ENCODE measurements around the gene LRRC26. TPM values are rescaled to one million over a fixed set of nuclear protein-coding genes. Genes with fewer than 3 reads are reported as not detected.

The LRRC26 gene
- total RNA-seq, 1 experiment from 2014 or later = 2.4 TPM

GRCh38 chr9:137191245-137191644, 21.4 kb upstream of the LRRC26 start:
- no peaks in the 10 kb centered on the region for H3K9me3 ChIP-seq (ENCODE audit: control insufficient read depth in 1 of 2, insufficient read depth in 1 of 2, low read depth in 1 of 2, low read length in 2 of 2)
- H3K9ac ChIP-seq (ENCODE audit: low read length) = no peak overlapping the region
- H3K36me3 ChIP-seq (ENCODE audit: control insufficient read depth in 1 of 2, insufficient read depth in 2 of 2, low read length in 2 of 2) = peaks cover 0 to 17% of the 10 kb centered on the region in 2 experiments; a peak in 1 of 4 replicates
- RAD21 ChIA-PET (ENCODE audit: low non-redundant PET in 1 of 2, low total read pairs in 2 of 2, uncharacterized antibody in 2 of 2, unreplicated experiment in 2 of 2) = no interaction called here
- CTCF ChIA-PET = no interaction called here
- no peak for TF ChIP-seq POLR2AphosphoS5 (IDR thresholded peaks at IDR 0.05; ENCODE audit: low read depth, low read length)
- TF ChIP-seq JUND (IDR thresholded peaks at IDR 0.05) = no peak
- TF ChIP-seq YY1 (IDR thresholded peaks at IDR 0.05; ENCODE audit: extremely low read depth, insufficient replicate concordance, low read depth, low read length) = no peak
- no peak for TF ChIP-seq RAD21 (IDR thresholded peaks at IDR 0.05; ENCODE audit: low read depth)
- TF ChIP-seq EZH2phosphoT487 (IDR thresholded peaks at IDR 0.05; ENCODE audit: borderline replicate concordance) = no peak
- TF ChIP-seq ELF1 (IDR thresholded peaks at IDR 0.05; ENCODE audit: borderline replicate concordance, low read depth) = no peak
- TF ChIP-seq TCF7L2 (IDR thresholded peaks at IDR 0.05; ENCODE audit: borderline replicate concordance, extremely low read depth, insufficient read depth, insufficient read length) = no peak
- no peak for TF ChIP-seq REST (IDR thresholded peaks at IDR 0.05; ENCODE audit: low read depth)
- no peak for TF ChIP-seq CBX3 (IDR thresholded peaks at IDR 0.05; ENCODE audit: low read depth)
- no peak for TF ChIP-seq ZFX (IDR thresholded peaks at IDR 0.05)
- no peak for TF ChIP-seq MAX (IDR thresholded peaks at IDR 0.05)
- no peak for TF ChIP-seq POLR2A (IDR thresholded peaks at IDR 0.05; ENCODE audit: borderline replicate concordance, extremely low read depth, insufficient read depth, insufficient read length)
- no peak for TF ChIP-seq EGR1 (IDR thresholded peaks at IDR 0.05; ENCODE audit: low read depth)
- TF ChIP-seq ATF3 (IDR thresholded peaks at IDR 0.05) = no peak
- TF ChIP-seq SP1 (IDR thresholded peaks at IDR 0.05; ENCODE audit: low read depth) = no peak
- no peak overlapping the region for H3K4me3 ChIP-seq (replicated peaks in 1 of 2; ENCODE audit: low read depth in 1 of 2, low read length in 2 of 2)
- no peaks in the 10 kb centered on the region for H3K9me2 ChIP-seq (ENCODE audit: insufficient read depth)
- POLR2A ChIA-PET = no interaction called here
- DNase-seq (ENCODE audit: low read depth, low spot score) = no peak
- H4K20me1 ChIP-seq (ENCODE audit: insufficient read depth) = no peaks in the 10 kb centered on the region
- 0 out of 2 replicates have a peak overlapping the region, but pooled peaks have one; percentile 99 for H3K27ac ChIP-seq (ENCODE audit: low read depth, low read length)
- H3K4me1 ChIP-seq (ENCODE audit: control insufficient read depth in 1 of 2, insufficient read depth in 2 of 2, low read length in 2 of 2) = peaks cover 32 to 52% of the 10 kb centered on the region in 2 experiments
- no peaks in the 10 kb centered on the region for H3K27me3 ChIP-seq (ENCODE audit: insufficient read depth, low read length)
- intact Hi-C loops (cut with micrococcal nuclease) = no loop called here
- peaks cover 51% of the 10 kb centered on the region for H3K79me2 ChIP-seq (ENCODE audit: insufficient read depth, low read length)
- H2AFZ ChIP-seq (ENCODE audit: low read depth, low read length, poor library complexity, severe bottlenecking) = no peak overlapping the region
- ATAC-seq = no peak
- H3K4me2 ChIP-seq (ENCODE audit: low read length) = no peak overlapping the region
- no TSS peak for BruUV-seq (replicated peaks)

Measured in HCT116 (cell line).